Hepatocyte (in vitro differentiated cells): Measurements from ENCODE around the gene ACYP2.

ENCODE experiments used
- EZH2 ChIP-seq: fragments of 200-600 bp; sonication (generic); IDR thresholded peaks from 2 replicates; pipeline ENCODE4 v1.6.1; 2016; ENCODE audit warnings: antibody characterized with exemption, mild to moderate bottlenecking, borderline replicate concordance
- EZH2phosphoT487 ChIP-seq: fragments of 200-600 bp; sonication (generic); IDR thresholded peaks from one replicate; pipeline ENCODE4 v1.6.1; 2018; ENCODE audit warnings: antibody characterized with exemption, mild to moderate bottlenecking, low read depth, moderate library complexity; ENCODE audit not compliant: unreplicated experiment, severe bottlenecking
- TF ChIP-seq, protein P1 (sequence below): fragments of 200-600 bp; sonication (generic); IDR thresholded peaks from 2 replicates; pipeline ENCODE4 v1.5.1; 2016; ENCODE audit warnings: antibody characterized with exemption, mild to moderate bottlenecking; ENCODE audit not compliant: poor library complexity

DNA sequence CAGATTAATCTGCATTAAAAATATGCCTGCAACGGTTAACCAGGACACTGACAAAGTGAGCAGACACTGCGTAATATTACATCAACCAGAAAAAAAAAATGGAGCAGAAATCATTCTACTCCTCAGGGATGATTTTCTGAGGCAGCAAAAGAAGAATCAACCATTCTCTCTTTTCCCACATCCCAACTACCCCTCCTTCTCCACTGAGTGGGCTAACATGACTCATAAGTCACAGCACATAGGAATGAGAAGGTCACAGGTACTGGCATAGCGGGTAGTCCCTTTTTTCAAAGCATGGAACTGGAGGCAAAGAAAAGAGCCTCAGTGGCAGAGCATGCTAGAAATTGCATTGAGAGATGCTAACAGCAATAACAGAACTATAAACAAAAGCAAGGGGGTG lies 194.9 kb downstream of the ACYP2 start:
- TF ChIP-seq, protein P1, sequence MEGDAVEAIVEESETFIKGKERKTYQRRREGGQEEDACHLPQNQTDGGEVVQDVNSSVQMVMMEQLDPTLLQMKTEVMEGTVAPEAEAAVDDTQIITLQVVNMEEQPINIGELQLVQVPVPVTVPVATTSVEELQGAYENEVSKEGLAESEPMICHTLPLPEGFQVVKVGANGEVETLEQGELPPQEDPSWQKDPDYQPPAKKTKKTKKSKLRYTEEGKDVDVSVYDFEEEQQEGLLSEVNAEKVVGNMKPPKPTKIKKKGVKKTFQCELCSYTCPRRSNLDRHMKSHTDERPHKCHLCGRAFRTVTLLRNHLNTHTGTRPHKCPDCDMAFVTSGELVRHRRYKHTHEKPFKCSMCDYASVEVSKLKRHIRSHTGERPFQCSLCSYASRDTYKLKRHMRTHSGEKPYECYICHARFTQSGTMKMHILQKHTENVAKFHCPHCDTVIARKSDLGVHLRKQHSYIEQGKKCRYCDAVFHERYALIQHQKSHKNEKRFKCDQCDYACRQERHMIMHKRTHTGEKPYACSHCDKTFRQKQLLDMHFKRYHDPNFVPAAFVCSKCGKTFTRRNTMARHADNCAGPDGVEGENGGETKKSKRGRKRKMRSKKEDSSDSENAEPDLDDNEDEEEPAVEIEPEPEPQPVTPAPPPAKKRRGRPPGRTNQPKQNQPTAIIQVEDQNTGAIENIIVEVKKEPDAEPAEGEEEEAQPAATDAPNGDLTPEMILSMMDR, result no peak
- TF ChIP-seq EZH2 (no peak), EZH2phosphoT487 (no peak)
